K562 (cell line): Measurements from ENCODE around the gene PRRX1. TPM values are rescaled to one million over a fixed set of nuclear protein-coding genes. Genes with fewer than 3 reads are reported as not detected.

Experiments
- ATAC-seq: fragments of 200-7000 bp; cut with Tn5 transposase; 3 replicates; pipeline ENCODE4 v1.9.1; 2020; ENCODE audit warnings: moderate library complexity
- BruUV-seq: library from RNA; stranded (reverse); fragments of 400-500 nt; replicated peaks from 2 replicates; lab custom pipeline; 2021; lab: Mats Ljungman, UMichigan
- CTCF ChIA-PET: fragments of 300-600 bp; formaldehyde crosslinking; extraction: SDS; loops from one replicate; lab custom pipeline; 2021; ENCODE audit warnings: low intra/inter-chr PET ratio; lab: Yijun Ruan, JAX
- POLR2A ChIA-PET: fragments of 300-600, 350-650 bp; sonication (Branson Sonifier 250); formaldehyde crosslinking; extraction: SDS; loops from one replicate; lab custom pipeline; 2021; ENCODE audit warnings: antibody characterized with exemption, inconsistent platforms; lab: Yijun Ruan, JAX
- DNase-seq, 4 experiments: peaks; one replicate each; pipeline versions ENCODE4 v3.0.0 to v3.0.0-alpha.2; 2011 to 2018; ENCODE audit warnings: low spot score in 3 of 4, mixed read lengths in 3 of 4; ENCODE audit errors: extremely low read depth in 1 of 4
- FAIRE-seq: peaks from 2 replicates; lab custom pipeline; 2011; peaks lifted over from hg19 to GRCh38; lab: Jason Lieb, UNC
- H2AFZ ChIP-seq: 2 replicates; pipeline ENCODE4 v1.6.0; 2011; ENCODE audit warnings: low read depth, low read length, control low read depth, inconsistent platforms
- H3K27ac ChIP-seq: fragments of 200-600 bp; 3 replicates; pipeline ENCODE4 v1.8.0; 2011; ENCODE audit warnings: low read depth, mild to moderate bottlenecking, control low read depth, inconsistent platforms, low read length, moderate library complexity, mixed read lengths; ENCODE audit errors: extremely low read depth
- H3K27me3 ChIP-seq, 2 experiments: fragments of 300-600 bp in 1 of 2; 2 replicates in 1 of 2; 3 replicates in 1 of 2; pipeline versions ENCODE4 v1.6.0 to v1.8.0; 2011; ENCODE audit warnings: inconsistent platforms in 2 of 2, low read length in 2 of 2, mild to moderate bottlenecking in 1 of 2, mixed read lengths in 1 of 2, moderate library complexity in 1 of 2; ENCODE audit not compliant: control insufficient read depth in 2 of 2, insufficient read depth in 2 of 2
- H3K36me3 ChIP-seq: fragments of 300-600 bp; 3 replicates; pipeline ENCODE4 v1.8.0; 2011; ENCODE audit warnings: mild to moderate bottlenecking, low read length, inconsistent platforms; ENCODE audit not compliant: control insufficient read depth, insufficient read depth
- H3K4me1 ChIP-seq, 2 experiments: fragments of 200-600 bp in 1 of 2; replicated peaks in 1 of 2; 2 replicates in 1 of 2; 3 replicates in 1 of 2; pipeline versions ENCODE4 v1.5.1 to v1.8.0; 2011; ENCODE audit warnings: inconsistent platforms in 2 of 2, low read length in 2 of 2, mild to moderate bottlenecking in 1 of 2, mixed read lengths in 1 of 2, moderate library complexity in 1 of 2; ENCODE audit not compliant: control insufficient read depth in 2 of 2, insufficient read depth in 2 of 2
- H3K4me2 ChIP-seq: 2 replicates; pipeline ENCODE4 v1.6.1; 2011; ENCODE audit warnings: low read length, control low read depth, inconsistent platforms, mixed read lengths; ENCODE audit not compliant: insufficient read depth
- H3K4me3 ChIP-seq: fragments of 200-600 bp; sonication (generic), shearing (Covaris generic); 2 replicates; pipeline ENCODE4 v1.5.1; 2016; ENCODE audit warnings: control low read depth, inconsistent platforms
- H3K79me2 ChIP-seq: fragments of 200-600 bp; 3 replicates; pipeline ENCODE4 v1.8.0; 2011; ENCODE audit warnings: low read length, inconsistent platforms; ENCODE audit not compliant: control insufficient read depth, insufficient read depth
- H3K9ac ChIP-seq, 2 experiments: 2 replicates each; pipeline versions ENCODE4 v1.6.0 to v1.6.1; 2011; ENCODE audit warnings: low read depth in 2 of 2, low read length in 2 of 2, control low read depth in 1 of 2, inconsistent platforms in 1 of 2, mild to moderate bottlenecking in 1 of 2, mixed read lengths in 1 of 2; ENCODE audit not compliant: insufficient read depth in 1 of 2
- H3K9me1 ChIP-seq: one replicate; pipeline ENCODE4 v1.6.0; 2011; ENCODE audit warnings: inconsistent platforms, mild to moderate bottlenecking, low read length, moderate library complexity; ENCODE audit not compliant: control insufficient read depth, insufficient read depth
- H3K9me3 ChIP-seq: replicated peaks from 2 replicates; pipeline ENCODE4 v1.5.1; 2011; ENCODE audit warnings: low read depth, low read length, inconsistent platforms; ENCODE audit not compliant: control insufficient read depth, insufficient read depth
- H4K20me1 ChIP-seq: replicated peaks from 2 replicates; pipeline ENCODE4 v1.6.1; 2011; ENCODE audit warnings: low read length, inconsistent platforms, mixed read lengths; ENCODE audit not compliant: control insufficient read depth, insufficient read depth
- BRD4 ChIP-seq: fragments of 200-600 bp; sonication (generic); IDR thresholded peaks from 2 replicates; pipeline ENCODE4 v1.6.1; 2017; ENCODE audit warnings: inconsistent platforms
- ETV6 ChIP-seq, 3 experiments: fragments of 150-350 bp in 1 of 3; sonication (generic) in 1 of 3; formaldehyde crosslinking in 1 of 3; IDR thresholded peaks; 2 replicates each; pipeline versions ENCODE4 v1.6.1 to v1.8.0; 2014 to 2022; ENCODE audit warnings: borderline replicate concordance in 2 of 3, low read depth in 2 of 3, antibody characterized with exemption in 1 of 3, low read length in 1 of 3, mild to moderate bottlenecking in 1 of 3, missing genetic modification reagents in 1 of 3
- HDGF ChIP-seq: fragments of 450-650 bp; IDR thresholded peaks from 2 replicates; pipeline ENCODE4 v1.6.1; 2016
- MLLT1 ChIP-seq, 2 experiments: fragments of 450-650 bp; IDR thresholded peaks; 2 replicates each; pipeline ENCODE4 v1.6.1; 2016
- ZHX1 ChIP-seq: fragments of 150-350 bp; conservative IDR thresholded peaks from 2 replicates; pipeline ENCODE4 v1.6.1; 2014; ENCODE audit warnings: low read length
- ZNF124 ChIP-seq: sonication (generic); formaldehyde crosslinking; IDR thresholded peaks from 2 replicates; pipeline ENCODE4 v1.8.1; 2022; ENCODE audit warnings: missing genetic modification reagents
- ZNF282 ChIP-seq: sonication (generic); formaldehyde crosslinking; IDR thresholded peaks from 2 replicates; pipeline ENCODE4 v1.8.1; 2023; ENCODE audit warnings: missing genetic modification reagents
- whole genome bisulfite sequencing: fragments of 100-300 bp; shearing (Covaris generic); methylation state at CpG from one replicate; pipeline ENCODE4 v1.1.6; 2016; ENCODE audit warnings: low coverage, mixed read lengths; ENCODE audit not compliant: insufficient coverage; ENCODE audit errors: missing lambda C conversion rate; 5-methylcytosine and 5-hydroxymethylcytosine counted together
- in situ Hi-C: fragments of 300-500 bp; cut with MboI; formaldehyde crosslinking; loops from 4 replicates; pipeline ENCODE4 v1.15.0; 2018; ENCODE audit warnings: inconsistent platforms, mixed read lengths
- intact Hi-C: fragments of 100-400 bp; cut with micrococcal nuclease; formaldehyde crosslinking; loops from 2 replicates; pipeline ENCODE4 v1.14.2; 2022
- polyA plus RNA-seq, 8 experiments: library from polyadenylated mRNA; depleted of rRNA in 4 of 8; stranded (reverse) in 5 of 8; unstranded in 3 of 8; fragments of >200 nt; fragmentation: Nextera tagmentation in 2 of 8; fragmentation: Illumina TruSeq in 1 of 8; extraction: Ambion mirVana in 2 of 8; extraction: Trizol in 1 of 8; gene quantifications; 2 replicates each; pipeline versions ENCODE4 v1.2.1 to v1.2.3, GENCODE V29; 2011 to 2014; ENCODE audit warnings: inconsistent platforms in 1 of 8, missing spikeins in 1 of 8
- total RNA-seq, 7 experiments: library from RNA; depleted of rRNA in 6 of 7; stranded (reverse); fragments of >200 nt in 6 of 7; fragmentation: Illumina TruSeq in 2 of 7; extraction: Trizol in 2 of 7; gene quantifications; 2 replicates each; pipeline versions ENCODE4 v1.2.1 to v1.2.3, GENCODE V29; 2011 to 2021; ENCODE audit warnings: low replicate concordance in 1 of 7
- TF ChIP-seq, protein P1 (sequence below), 2 experiments: IDR thresholded peaks in 1 of 2; conservative IDR thresholded peaks in 1 of 2; 2 replicates each; pipeline ENCODE4 v1.6.1; 2016; ENCODE audit warnings: low read depth in 2 of 2, mild to moderate bottlenecking in 1 of 2, missing compliant biosample characterization in 1 of 2, missing genetic modification characterization in 1 of 2, moderate library complexity in 1 of 2

The PRRX1 gene
- total and polyA plus RNA-seq, 9 of the 15 experiments (the other 6 are each of a cell fraction or from before 2014, with no cell fraction given) = not detected

DNA sequence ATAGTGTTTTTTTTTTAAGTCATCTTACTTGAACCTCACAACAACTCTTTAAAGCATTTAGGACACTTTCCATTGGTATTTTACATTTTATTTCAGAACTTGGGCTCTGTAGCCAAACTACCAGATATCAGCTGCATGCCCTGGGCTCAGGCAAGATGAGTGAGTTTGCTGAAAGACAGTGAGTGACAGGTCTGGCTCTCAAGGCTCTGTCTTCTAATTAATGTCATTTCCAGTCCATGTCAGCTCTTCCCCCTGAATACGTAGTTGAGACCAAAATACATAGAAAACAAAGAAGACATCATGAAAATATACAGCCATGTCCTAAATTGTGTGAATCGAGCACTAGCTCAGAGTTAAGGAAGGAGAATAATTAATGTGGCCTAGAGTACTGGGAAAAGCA, 39.7 kb downstream of the PRRX1 start:
- DNase-seq (no peak), ATAC-seq (no peak), FAIRE-seq (no peak)
- TF ChIP-seq ZHX1 (no peak), ZNF282 (CRISPR knock-in tag) (no peak), ETV6 (IDR thresholded peaks at IDR 0.05; ENCODE audit: borderline replicate concordance in 1 of 2, low read depth in 2 of 2, low read length in 1 of 2) (no peak), ETV6 (CRISPR knock-in tag; IDR thresholded peaks at IDR 0.05; ENCODE audit: borderline replicate concordance) (no peak), BRD4 (no peak), MLLT1 (IDR thresholded peaks at IDR 0.05) (no peak), ZNF124 (CRISPR knock-in tag) (no peak), HDGF (no peak)
- TF ChIP-seq, protein P1, sequence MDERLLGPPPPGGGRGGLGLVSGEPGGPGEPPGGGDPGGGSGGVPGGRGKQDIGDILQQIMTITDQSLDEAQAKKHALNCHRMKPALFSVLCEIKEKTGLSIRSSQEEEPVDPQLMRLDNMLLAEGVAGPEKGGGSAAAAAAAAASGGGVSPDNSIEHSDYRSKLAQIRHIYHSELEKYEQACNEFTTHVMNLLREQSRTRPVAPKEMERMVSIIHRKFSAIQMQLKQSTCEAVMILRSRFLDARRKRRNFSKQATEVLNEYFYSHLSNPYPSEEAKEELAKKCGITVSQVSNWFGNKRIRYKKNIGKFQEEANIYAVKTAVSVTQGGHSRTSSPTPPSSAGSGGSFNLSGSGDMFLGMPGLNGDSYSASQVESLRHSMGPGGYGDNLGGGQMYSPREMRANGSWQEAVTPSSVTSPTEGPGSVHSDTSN (CRISPR knock-in tag; IDR thresholded peaks at IDR 0.05; ENCODE audit: low read depth) = no peak
- TF ChIP-seq, protein P1 (tag; conservative IDR thresholded peaks at IDR 0.05; ENCODE audit: low read depth) = no peak
- Histone ChIP-seq H3K27ac (no peak overlapping the region), H3K9me3 (no peaks in the 10 kb centered on the region), H3K36me3 (no peaks in the 10 kb centered on the region), H3K9me1 (no peaks in the 10 kb centered on the region), H4K20me1 (no peaks in the 10 kb centered on the region), H3K9ac (no peak overlapping the region), H3K4me3 (no peak overlapping the region), H3K4me1 (no peaks in the 10 kb centered on the region), H2AFZ (no peak overlapping the region), H3K27me3 (no peaks in the 10 kb centered on the region), H3K79me2 (no peaks in the 10 kb centered on the region), H3K4me2 (no peak overlapping the region)
- ChIA-PET POLR2A (no interaction called here), CTCF (no interaction called here)
- intact Hi-C loops (no loop called here), in situ Hi-C loops (no loop called here)
- BruUV-seq = no TSS peak
- 0% methylated on average over 2 of the region's 2 CpGs for WGBS
